ENCODE measurements around the gene ELMO1.

Gene ELMO1

GRCh38 chr7:37052705-37053104 is 396.0 kb downstream of the ELMO1 start:
- peak; percentile 39 for DNase-seq (ENCODE audit: low spot score)

GRCh38 chr7:37050801-37051200 is 397.9 kb downstream of the ELMO1 start:
- no peak for DNase-seq (ENCODE audit: low spot score)

DNA sequence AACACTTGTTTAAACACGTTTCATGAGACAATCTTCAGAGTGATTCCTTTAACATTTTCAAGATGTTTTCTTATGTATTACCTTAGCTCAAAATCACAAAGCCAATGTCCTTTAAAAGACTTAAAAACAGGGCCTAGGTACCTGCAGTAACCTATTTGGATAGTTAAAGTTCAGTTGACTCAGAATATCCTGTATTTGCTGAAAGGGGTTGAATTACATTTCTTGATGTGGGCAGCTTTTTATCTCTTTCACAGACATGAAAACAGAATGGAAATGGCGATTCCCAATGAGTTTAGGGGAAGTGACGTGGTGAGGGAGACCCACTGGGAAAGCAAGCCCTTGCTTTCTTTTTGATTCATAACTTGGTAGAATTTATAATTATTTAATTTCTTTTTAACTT is 400.0 kb downstream of the ELMO1 start:
- no peak for DNase-seq (ENCODE audit: low spot score)

GRCh38 chr7:37047260-37047659 is 401.4 kb downstream of the ELMO1 start:
- no peak for DNase-seq (ENCODE audit: low spot score)

- no peak for DNase-seq (ENCODE audit: low spot score)
Measured at GRCh38 chr7:37046531-37047079, 402.1 kb downstream of the ELMO1 start.

GRCh38 chr7:37045681-37046179 is 402.9 kb downstream of the ELMO1 start:
- DNase-seq (ENCODE audit: low spot score) = no peak

GRCh38 chr7:37041461-37041860 is 407.2 kb downstream of the ELMO1 start:
- no peak for DNase-seq (ENCODE audit: low spot score)

GRCh38 chr7:37040330-37040729 is 408.3 kb downstream of the ELMO1 start:
- no peak for DNase-seq (ENCODE audit: low spot score)

DNA sequence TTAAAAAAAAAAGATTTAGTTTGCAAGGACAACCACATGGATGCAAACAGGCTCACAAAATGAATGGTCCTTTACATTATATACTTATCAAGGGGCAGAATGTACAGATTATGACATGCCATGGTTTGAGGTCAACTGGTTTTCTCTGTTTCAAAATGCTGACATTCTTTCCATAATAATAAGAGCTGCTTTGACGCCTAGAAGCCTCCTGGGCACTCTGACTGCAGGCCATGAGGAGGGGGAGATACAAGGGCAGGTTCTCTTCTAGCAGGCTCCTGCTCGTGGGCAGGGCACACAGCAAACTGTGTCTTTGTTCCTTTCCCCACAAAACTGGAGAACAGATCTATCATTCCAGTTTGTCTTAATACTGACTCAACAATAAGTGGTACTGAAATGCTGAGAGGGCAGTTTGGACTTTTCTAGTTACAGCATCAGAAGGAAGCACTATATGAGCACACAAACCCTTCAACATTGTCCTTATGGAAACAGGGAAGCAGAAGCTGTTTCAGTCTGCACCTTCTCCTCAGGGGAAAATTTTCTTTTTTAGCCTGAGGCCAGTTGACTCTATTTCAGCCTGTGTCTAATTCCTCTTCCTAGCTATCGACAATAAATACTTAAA is 409.4 kb downstream of the ELMO1 start:
- no peak for DNase-seq (ENCODE audit: low spot score)

- no peak for DNase-seq (ENCODE audit: low spot score)
Measured at GRCh38 chr7:37038706-37039105, 410.0 kb downstream of the ELMO1 start.

- no peak for DNase-seq (ENCODE audit: low spot score)
Measured at GRCh38 chr7:37037286-37037685, 411.4 kb downstream of the ELMO1 start.

DNA sequence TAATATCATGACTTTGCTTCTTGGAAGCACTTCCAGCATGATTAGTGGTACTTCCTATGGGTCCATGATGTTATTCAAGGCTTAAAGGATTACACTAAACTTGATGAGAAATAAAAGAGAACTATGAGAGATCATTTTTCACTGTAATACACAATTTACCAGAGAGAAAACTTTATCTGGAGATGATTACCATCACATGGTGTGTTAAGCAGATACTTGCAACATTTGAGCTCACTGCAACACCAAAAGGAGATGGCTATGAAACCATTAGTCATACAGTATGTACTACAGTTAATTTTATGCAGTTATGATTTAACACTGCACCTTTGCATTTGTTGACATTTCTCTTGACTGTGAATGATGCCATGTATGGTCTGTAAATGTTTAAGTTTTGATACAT is 413.0 kb downstream of the ELMO1 start:
- DNase-seq (ENCODE audit: low spot score) = no peak

DNA sequence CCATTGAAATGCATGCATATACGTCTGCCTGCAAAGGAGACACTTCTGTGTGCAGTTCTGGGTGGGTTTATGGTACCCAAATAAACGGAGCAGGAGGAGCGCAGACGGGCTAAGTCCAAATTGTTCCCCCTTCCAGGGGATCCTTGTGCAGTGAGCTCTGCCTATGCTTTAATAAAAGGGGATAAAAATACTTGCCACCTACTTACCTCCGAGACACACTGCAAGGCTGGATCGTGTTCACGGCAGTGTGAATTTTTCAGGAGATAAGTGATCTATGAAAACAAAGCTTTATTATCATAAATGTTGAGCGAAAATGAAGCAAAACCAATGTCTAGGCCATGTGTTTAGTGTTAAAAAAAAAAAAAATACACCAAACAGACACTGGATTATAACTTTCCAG is 415.5 kb downstream of the ELMO1 start:
- no peak for DNase-seq (ENCODE audit: low spot score)

- no peak for DNase-seq (ENCODE audit: low spot score)
Measured at GRCh38 chr7:37032258-37032601, 416.4 kb downstream of the ELMO1 start.

GRCh38 chr7:37031571-37032257 is 416.9 kb downstream of the ELMO1 start:
- peak; percentile 96 for DNase-seq (ENCODE audit: low spot score)

DNA sequence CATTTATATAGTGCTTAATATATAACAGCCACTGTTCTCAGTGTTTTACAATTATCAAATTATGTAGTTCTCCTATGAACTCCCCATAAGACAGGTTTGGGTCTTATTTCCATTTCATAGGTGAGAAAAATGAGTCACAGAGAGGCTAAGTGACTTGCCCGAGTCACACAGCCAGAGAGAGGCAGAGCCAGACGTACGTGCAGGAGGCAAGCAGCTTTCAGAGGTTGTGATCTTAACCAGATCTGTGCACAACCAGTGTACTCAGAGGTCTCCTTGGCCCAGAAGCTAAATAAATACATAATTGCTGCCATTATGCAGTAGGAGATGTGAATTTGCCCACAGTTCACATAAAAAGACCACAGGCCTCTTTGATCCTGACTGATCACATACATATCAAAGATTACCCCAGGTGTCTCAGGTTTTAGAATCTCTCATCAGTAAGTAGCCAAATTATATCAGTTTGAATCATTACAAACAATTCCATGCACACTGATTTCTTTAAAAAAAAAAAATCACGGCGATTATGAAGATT is 419.7 kb downstream of the ELMO1 start:
- DNase-seq (ENCODE audit: low spot score) = no peak

- no peak for DNase-seq (ENCODE audit: low spot score)
Measured at GRCh38 chr7:37027557-37028341, 420.9 kb downstream of the ELMO1 start.

DNA sequence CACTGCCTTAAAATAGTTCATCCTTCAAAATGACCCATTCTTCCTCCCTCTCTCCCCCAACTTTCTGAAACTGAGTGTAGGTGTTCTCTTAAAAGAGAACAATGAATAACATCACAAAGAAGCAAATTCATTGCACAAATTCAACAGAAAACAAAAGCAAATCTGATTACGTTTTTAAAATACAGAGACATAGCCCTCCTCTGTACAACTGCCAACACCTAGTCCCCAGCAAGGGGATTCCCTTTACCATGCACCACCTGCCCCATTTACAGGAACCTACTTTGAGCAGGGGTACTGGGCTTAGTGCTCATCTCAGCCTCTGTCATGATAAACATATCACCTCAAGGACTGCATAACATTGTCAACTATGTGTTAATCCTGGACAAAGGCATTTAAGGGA is 421.6 kb downstream of the ELMO1 start:
- DNase-seq (ENCODE audit: low spot score) = no peak

GRCh38 chr7:37018954-37019353 is 429.7 kb downstream of the ELMO1 start:
- no peak for DNase-seq (ENCODE audit: low spot score)

- no peak for DNase-seq (ENCODE audit: low spot score)
Measured at GRCh38 chr7:37016064-37016878, 432.4 kb downstream of the ELMO1 start.

DNA sequence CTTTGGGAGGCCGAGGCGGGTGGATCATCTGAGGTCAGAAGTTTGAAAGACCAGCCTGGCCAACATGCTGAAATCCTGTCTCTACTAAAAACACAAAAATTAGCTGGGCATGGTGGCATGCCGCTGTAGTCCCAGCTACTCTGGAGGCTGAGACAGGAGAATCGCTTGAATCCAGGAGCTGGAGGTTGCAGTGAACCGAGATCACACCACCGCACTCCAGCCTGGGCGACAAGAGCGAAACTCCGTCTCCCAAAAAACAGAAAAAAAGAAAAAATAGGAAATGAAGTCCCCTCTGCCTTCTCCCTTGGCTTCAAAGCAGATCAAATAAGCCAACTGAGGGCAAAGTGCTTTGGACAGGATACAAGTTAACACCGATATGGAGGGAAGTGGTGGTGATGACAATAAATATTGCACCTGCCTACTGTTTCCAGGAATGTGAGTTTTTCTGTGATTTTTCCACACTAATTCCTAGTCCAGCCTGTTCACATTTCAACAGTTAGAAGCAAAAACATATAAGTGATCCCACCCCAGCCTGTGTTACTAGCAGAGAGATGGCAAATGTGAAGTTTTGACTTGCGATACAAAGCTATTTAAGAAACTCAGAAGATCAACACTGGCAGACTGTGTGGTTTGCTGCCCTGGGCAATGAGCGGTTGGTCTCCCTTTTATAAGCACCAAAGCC is 433.2 kb downstream of the ELMO1 start:
- no peak for DNase-seq (ENCODE audit: low spot score)

Measured in AG20443 (cell line).